HG03469 (cell line): ENCODE results near the gene NLGN4X.

ENCODE experiments used
- ATAC-seq: cut with Tn5 transposase; IDR thresholded peaks from one replicate; pipeline ENCODE4 v1.9.1; 2021; ENCODE audit warnings: mild to moderate bottlenecking, moderate library complexity, moderate number of reproducible peaks; ENCODE audit not compliant: unreplicated experiment

NLGN4X gene

GRCh38 chrX:5876984-5877596, 351.6 kb downstream of the NLGN4X start:
- no peak for ATAC-seq

- no peak for ATAC-seq
These were observed 358.4 kb downstream of the NLGN4X start for GRCh38 chrX:5870238-5870637.

GRCh38 chrX:5869786-5870185, 358.9 kb downstream of the NLGN4X start:
- ATAC-seq, result no peak

GRCh38 chrX:5867778-5868177, 360.9 kb downstream of the NLGN4X start:
- no peak for ATAC-seq

- ATAC-seq, result no peak
These were observed 371.4 kb downstream of the NLGN4X start for GRCh38 chrX:5857232-5857631.

GRCh38 chrX:5852941-5853340, 375.7 kb downstream of the NLGN4X start:
- ATAC-seq, result no peak

GRCh38 chrX:5842601-5843000, 386.1 kb downstream of the NLGN4X start:
- no peak for ATAC-seq
